OCI-LY1 (cell line): ENCODE results near the gene LIF.
A peak's percentile ranks its signal among the peaks of the same experiment; 100 is the strongest.

ENCODE experiments used
- H2AFZ ChIP-seq: fragments of 200-600 bp; sonication (generic), shearing (Covaris generic); 2 replicates; pipeline ENCODE4 v1.6.0; 2014; ENCODE audit warnings: antibody characterized with exemption, mild to moderate bottlenecking, low read length
- H3F3A ChIP-seq: fragments of 200-600 bp; sonication (generic), shearing (Covaris generic); 2 replicates; pipeline ENCODE4 v1.6.0; 2014; ENCODE audit warnings: mild to moderate bottlenecking, antibody characterized with exemption, low read length, moderate library complexity; ENCODE audit not compliant: insufficient read depth
- H3K27ac ChIP-seq: fragments of 200-600 bp; sonication (generic); 2 replicates; pipeline ENCODE4 v1.5.1; 2014; ENCODE audit warnings: low read length, mixed run types, mild to moderate bottlenecking, low read depth; ENCODE audit not compliant: poor library complexity, severe bottlenecking
- H3K27me3 ChIP-seq: fragments of 200-600 bp; sonication (generic); 2 replicates; pipeline ENCODE4 v1.6.0; 2014; ENCODE audit warnings: antibody characterized with exemption, mild to moderate bottlenecking, low read length, moderate library complexity; ENCODE audit not compliant: insufficient read depth
- H3K36me3 ChIP-seq: fragments of 200-600 bp; sonication (generic); 2 replicates; pipeline ENCODE4 v1.6.1; 2014; ENCODE audit warnings: mild to moderate bottlenecking, antibody characterized with exemption, low read length, moderate library complexity, mixed read lengths; ENCODE audit not compliant: insufficient read depth
- H3K4me1 ChIP-seq: fragments of 200-600 bp; sonication (generic); 2 replicates; pipeline ENCODE4 v1.5.1; 2014; ENCODE audit warnings: mild to moderate bottlenecking, low read length, moderate library complexity; ENCODE audit not compliant: insufficient read depth, severe bottlenecking
- H3K4me2 ChIP-seq: fragments of 200-600 bp; sonication (generic), shearing (Covaris generic); 2 replicates; pipeline ENCODE4 v1.6.1; 2014; ENCODE audit warnings: low read length
- H3K4me3 ChIP-seq: fragments of 200-600 bp; sonication (generic); 2 replicates; pipeline ENCODE4 v1.5.1; 2014; ENCODE audit warnings: low read length, low read depth, mild to moderate bottlenecking, mixed read lengths; ENCODE audit not compliant: poor library complexity, severe bottlenecking
- H3K79me2 ChIP-seq: fragments of 200-600 bp; shearing (Covaris generic); 2 replicates; pipeline ENCODE4 v1.6.1; 2016; ENCODE audit warnings: mixed run types, low read length, mixed read lengths; ENCODE audit not compliant: insufficient read depth
- H3K9ac ChIP-seq: fragments of 200-600 bp; sonication (generic), shearing (Covaris generic); 2 replicates; pipeline ENCODE4 v1.6.1; 2014; ENCODE audit warnings: mild to moderate bottlenecking, low read length, mixed read lengths
- H3K9me2 ChIP-seq: fragments of 200-600 bp; sonication (generic), shearing (Covaris generic); 2 replicates; pipeline ENCODE4 v1.6.1; 2014; ENCODE audit warnings: low read depth, mild to moderate bottlenecking, low read length, mixed read lengths
- H3K9me3 ChIP-seq: fragments of 200-600 bp; shearing (Covaris generic); 2 replicates; pipeline ENCODE4 v1.6.1; 2014; ENCODE audit warnings: low read length, mixed read lengths
- H4K20me1 ChIP-seq: fragments of 200-600 bp; sonication (generic), shearing (Covaris generic); 2 replicates; pipeline ENCODE4 v1.6.0; 2016; ENCODE audit warnings: mild to moderate bottlenecking, low read length; ENCODE audit not compliant: insufficient read depth
- EZH2 ChIP-seq: fragments of 200-600 bp; sonication (generic), shearing (Covaris generic); IDR thresholded peaks from 2 replicates; pipeline ENCODE4 v1.8.0; 2017; ENCODE audit warnings: borderline replicate concordance, mixed run types, mild to moderate bottlenecking, antibody characterized with exemption, low read length, moderate library complexity, mixed read lengths
- TF ChIP-seq, protein P1 (sequence below): fragments of 200-600 bp; sonication (generic), shearing (Covaris generic); IDR thresholded peaks from 2 replicates; pipeline ENCODE4 v1.5.1; 2017; ENCODE audit warnings: mild to moderate bottlenecking, antibody characterized with exemption, low read length, moderate library complexity, mixed read lengths

LIF gene

DNA sequence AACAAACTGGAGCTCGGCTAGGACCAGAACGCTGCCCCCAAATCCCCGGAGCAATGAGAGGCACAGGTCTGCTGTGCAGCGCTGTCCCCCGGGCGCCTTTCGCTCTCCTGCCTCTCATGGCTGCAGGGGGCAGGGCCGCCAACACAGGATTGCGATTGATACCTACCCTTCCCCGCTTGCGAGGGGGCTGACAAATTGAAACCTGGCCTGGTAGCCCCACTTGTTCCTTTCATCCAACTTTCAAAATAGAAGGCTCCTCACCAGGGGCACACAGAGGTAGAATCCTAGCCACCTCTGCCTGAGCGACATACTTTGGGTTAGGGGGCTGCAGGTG is 43.4 kb upstream of the LIF start:
- Histone ChIP-seq H3K9ac (peak overlapping the region; percentile 59; the same call in 1 of the 2 replicates), H3K9me2 (no peaks in the 10 kb centered on the region), H3K27ac (peak overlapping the region; percentile 59), H3K36me3 (peaks cover 6% of the 10 kb centered on the region; the same call in 1 of the 2 replicates), H3K27me3 (no peaks in the 10 kb centered on the region), H3F3A (no peaks in the 10 kb centered on the region), H4K20me1 (no peaks in the 10 kb centered on the region), H3K79me2 (no peaks in the 10 kb centered on the region), H3K9me3 (no peaks in the 10 kb centered on the region), H3K4me3 (peak overlapping the region; percentile 66), H3K4me1 (peaks cover 18% of the 10 kb centered on the region), H3K4me2 (peak overlapping the region; percentile 75), H2AFZ (no peak overlapping the region)
- TF ChIP-seq, protein P1, sequence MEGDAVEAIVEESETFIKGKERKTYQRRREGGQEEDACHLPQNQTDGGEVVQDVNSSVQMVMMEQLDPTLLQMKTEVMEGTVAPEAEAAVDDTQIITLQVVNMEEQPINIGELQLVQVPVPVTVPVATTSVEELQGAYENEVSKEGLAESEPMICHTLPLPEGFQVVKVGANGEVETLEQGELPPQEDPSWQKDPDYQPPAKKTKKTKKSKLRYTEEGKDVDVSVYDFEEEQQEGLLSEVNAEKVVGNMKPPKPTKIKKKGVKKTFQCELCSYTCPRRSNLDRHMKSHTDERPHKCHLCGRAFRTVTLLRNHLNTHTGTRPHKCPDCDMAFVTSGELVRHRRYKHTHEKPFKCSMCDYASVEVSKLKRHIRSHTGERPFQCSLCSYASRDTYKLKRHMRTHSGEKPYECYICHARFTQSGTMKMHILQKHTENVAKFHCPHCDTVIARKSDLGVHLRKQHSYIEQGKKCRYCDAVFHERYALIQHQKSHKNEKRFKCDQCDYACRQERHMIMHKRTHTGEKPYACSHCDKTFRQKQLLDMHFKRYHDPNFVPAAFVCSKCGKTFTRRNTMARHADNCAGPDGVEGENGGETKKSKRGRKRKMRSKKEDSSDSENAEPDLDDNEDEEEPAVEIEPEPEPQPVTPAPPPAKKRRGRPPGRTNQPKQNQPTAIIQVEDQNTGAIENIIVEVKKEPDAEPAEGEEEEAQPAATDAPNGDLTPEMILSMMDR, result no peak
- no peak for TF ChIP-seq EZH2

DNA sequence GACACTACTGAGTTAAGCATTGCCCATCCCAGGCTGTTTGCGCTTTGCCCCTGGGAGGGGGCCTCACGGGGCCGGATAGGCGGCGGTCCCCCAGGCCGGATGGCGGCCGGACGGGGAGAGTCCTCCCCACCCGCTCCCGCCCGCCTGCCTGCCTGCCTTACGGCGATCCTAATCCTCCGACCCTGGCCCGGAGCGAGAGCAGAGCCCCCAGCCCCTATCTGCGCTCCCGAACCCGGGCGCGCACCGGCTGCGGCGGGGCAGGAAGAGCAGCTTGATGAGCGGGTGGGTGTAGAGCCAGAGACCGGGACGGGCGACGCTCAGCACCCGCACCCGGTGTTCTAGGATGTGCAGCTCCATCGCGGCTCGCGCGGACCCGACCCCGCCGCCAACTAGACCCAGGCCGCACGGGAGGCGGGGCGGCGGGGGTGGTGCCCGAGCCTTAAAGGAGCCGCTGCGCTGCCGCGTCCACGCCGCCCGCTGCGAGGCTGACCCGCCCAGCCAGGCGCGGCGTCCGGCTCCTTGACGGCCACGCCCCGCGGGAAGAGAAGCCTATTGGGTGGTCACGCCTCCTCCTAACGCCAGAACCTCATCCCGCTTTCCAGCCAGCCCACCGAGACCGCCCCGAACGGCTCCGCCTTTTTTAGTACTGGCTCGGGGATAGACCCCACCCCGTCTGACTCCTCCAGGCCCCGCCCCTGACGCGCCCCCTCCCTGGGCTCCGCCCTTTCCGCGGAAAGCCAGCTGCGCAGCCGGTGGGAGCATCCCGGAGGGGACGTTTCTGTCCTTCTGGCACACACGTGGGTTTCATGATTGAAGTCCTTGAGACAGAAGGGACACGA is 42.8 kb upstream of the LIF start, which contains the start of gene CASTOR1:
Gene CASTOR1, minus strand, starts transcription at position 365 of the 839 bp plus-strand sequence. Its CDS starts 8 bp downstream, at position 357.
- peaks cover 18% of the 10 kb centered on the region for H3K4me1 ChIP-seq
- H3K79me2 ChIP-seq, result no peaks in the 10 kb centered on the region
- H3K4me2 ChIP-seq, result peak within 1 kb of the TSS; percentile 75
- peak within 1 kb of the TSS; percentile 59 for H3K9ac ChIP-seq
- TF ChIP-seq, protein P1, result no peak
- TF ChIP-seq EZH2, result no peak
- H3K27me3 ChIP-seq, result no peaks in the 10 kb centered on the region
- no peaks in the 10 kb centered on the region for H3F3A ChIP-seq
- no peaks in the 10 kb centered on the region for H3K9me3 ChIP-seq
- H3K36me3 ChIP-seq, result peaks cover 6% of the 10 kb centered on the region; the same call in 1 of the 2 replicates
- no peaks in the 10 kb centered on the region for H3K9me2 ChIP-seq
- no peak within 1 kb of the TSS for H2AFZ ChIP-seq
- H4K20me1 ChIP-seq, result no peaks in the 10 kb centered on the region
- peak within 1 kb of the TSS; percentile 59 for H3K27ac ChIP-seq
- H3K4me3 ChIP-seq, result peak within 1 kb of the TSS; percentile 66

DNA sequence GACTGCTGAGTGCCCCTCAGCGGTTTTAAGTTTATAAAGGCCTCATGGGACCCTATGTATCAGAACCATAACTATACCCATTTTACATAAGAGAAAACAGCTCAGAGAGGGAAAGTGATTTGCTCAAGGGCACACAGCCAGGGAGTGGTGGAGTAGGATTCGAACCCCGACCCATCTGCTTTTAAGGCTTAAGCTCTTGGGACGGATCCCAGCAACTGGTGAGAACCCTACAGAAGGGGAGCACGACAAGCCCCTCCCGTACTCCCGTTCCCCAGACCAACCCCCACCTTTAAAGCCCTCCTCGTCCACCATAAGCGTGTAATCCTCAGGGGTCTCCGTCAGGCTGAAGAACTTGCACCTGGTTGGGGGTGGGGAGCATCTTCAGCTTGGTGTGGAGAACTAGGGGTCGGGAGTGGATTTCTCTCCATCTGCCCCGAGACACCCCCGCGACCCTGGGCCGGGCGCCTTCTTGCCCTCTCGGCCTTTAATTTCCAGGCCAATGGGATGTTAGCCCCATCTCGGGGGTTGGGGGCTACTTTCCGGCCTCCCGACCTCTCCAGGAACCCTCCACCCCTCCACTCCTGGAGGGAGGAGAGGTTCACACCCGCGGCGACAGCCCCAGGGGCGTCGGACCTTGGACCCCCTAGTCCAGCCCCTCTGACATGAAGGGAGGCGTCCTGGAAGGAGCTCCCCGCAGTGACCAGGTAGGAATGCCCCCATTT is 42.0 kb upstream of the LIF start:
- Histone ChIP-seq H3K9me3 (no peaks in the 10 kb centered on the region), H3K79me2 (no peaks in the 10 kb centered on the region), H3K9ac (peak overlapping the region; percentile 59), H2AFZ (no peak overlapping the region), H3F3A (no peaks in the 10 kb centered on the region), H3K9me2 (no peaks in the 10 kb centered on the region), H3K4me3 (peak overlapping the region; percentile 66), H3K27ac (no peak overlapping the region), H3K4me2 (peak overlapping the region; percentile 75), H3K36me3 (peaks cover 6% of the 10 kb centered on the region; the same call in 1 of the 2 replicates), H4K20me1 (no peaks in the 10 kb centered on the region), H3K4me1 (peaks cover 18% of the 10 kb centered on the region), H3K27me3 (no peaks in the 10 kb centered on the region)
- TF ChIP-seq, protein P1, result no peak
- TF ChIP-seq EZH2, result no peak
